H9 (cell line): Measurements from ENCODE around the gene CPXM1. TPM values are rescaled to one million over a fixed set of nuclear protein-coding genes. Genes with fewer than 3 reads are reported as not detected.
A peak's percentile ranks its signal among the peaks of the same experiment; 100 is the strongest.

ENCODE experiments used
- DNase-seq: peaks from one replicate; pipeline ENCODE4 v3.0.0-alpha.2; 2017
- H2AFZ ChIP-seq: one replicate; pipeline ENCODE4 v1.6.1; 2013; ENCODE audit warnings: mild to moderate bottlenecking, low read length, control low read depth, moderate library complexity
- H2AK5ac ChIP-seq: 2 replicates; pipeline ENCODE4 v1.6.1; 2013; ENCODE audit warnings: low read length, control low read depth, mixed read lengths; ENCODE audit not compliant: insufficient read length
- H2BK120ac ChIP-seq: one replicate; pipeline ENCODE4 v1.6.1; 2013; ENCODE audit warnings: low read depth, mild to moderate bottlenecking, low read length, control low read depth, inconsistent platforms; ENCODE audit not compliant: poor library complexity, severe bottlenecking
- H2BK12ac ChIP-seq: 2 replicates; pipeline ENCODE4 v1.6.1; 2013; ENCODE audit warnings: low read length, control low read depth, mixed read lengths, low read depth; ENCODE audit not compliant: insufficient read length
- H2BK15ac ChIP-seq: 2 replicates; pipeline ENCODE4 v1.6.1; 2013; ENCODE audit warnings: low read depth, low read length, control low read depth
- H2BK20ac ChIP-seq: one replicate; pipeline ENCODE4 v1.6.1; 2013; ENCODE audit warnings: low read depth, mild to moderate bottlenecking, low read length, control low read depth, inconsistent platforms; ENCODE audit not compliant: poor library complexity, severe bottlenecking
- H2BK5ac ChIP-seq: 2 replicates; pipeline ENCODE4 v1.6.1; 2013; ENCODE audit warnings: low read length, control low read depth, mixed read lengths; ENCODE audit not compliant: insufficient read length
- H3K14ac ChIP-seq: 2 replicates; pipeline ENCODE4 v1.6.1; 2013; ENCODE audit warnings: low read length, control low read depth; ENCODE audit not compliant: insufficient read depth
- H3K18ac ChIP-seq: 2 replicates; pipeline ENCODE4 v1.6.1; 2013; ENCODE audit warnings: low read depth, mild to moderate bottlenecking, mixed read lengths, low read length, control low read depth; ENCODE audit not compliant: insufficient read length
- H3K23ac ChIP-seq: 2 replicates; pipeline ENCODE4 v1.6.1; 2013; ENCODE audit warnings: low read length, control low read depth, mixed read lengths, low read depth; ENCODE audit not compliant: insufficient read length
- H3K23me2 ChIP-seq: 2 replicates; pipeline ENCODE4 v1.6.1; 2013; ENCODE audit warnings: low read depth, mild to moderate bottlenecking, mixed read lengths, low read length, control low read depth; ENCODE audit not compliant: insufficient read length, poor library complexity, severe bottlenecking
- H3K27ac ChIP-seq: 2 replicates; pipeline ENCODE4 v1.5.1; 2013; ENCODE audit warnings: low read length, control low read depth, mixed read lengths, low read depth; ENCODE audit not compliant: insufficient read length
- H3K27me3 ChIP-seq: 2 replicates; pipeline ENCODE4 v1.6.1; 2013; ENCODE audit warnings: low read length, control low read depth, inconsistent platforms; ENCODE audit not compliant: insufficient read depth
- H3K4ac ChIP-seq: 2 replicates; pipeline ENCODE4 v1.6.1; 2013; ENCODE audit warnings: low read depth, mild to moderate bottlenecking, control low read depth, inconsistent platforms, low read length, moderate library complexity
- H3K4me1 ChIP-seq: 2 replicates; pipeline ENCODE4 v1.6.1; 2013; ENCODE audit warnings: low read length, control low read depth, inconsistent platforms; ENCODE audit not compliant: insufficient read depth
- H3K4me2 ChIP-seq: 2 replicates; pipeline ENCODE4 v1.6.1; 2013; ENCODE audit warnings: low read length, control low read depth, mixed read lengths; ENCODE audit not compliant: insufficient read length, insufficient read depth
- H3K56ac ChIP-seq: 2 replicates; pipeline ENCODE4 v1.6.1; 2013; ENCODE audit warnings: low read depth, mild to moderate bottlenecking, mixed read lengths, low read length, control low read depth; ENCODE audit not compliant: insufficient read length
- H3K79me1 ChIP-seq: 2 replicates; pipeline ENCODE4 v1.6.1; 2013; ENCODE audit warnings: low read depth, mild to moderate bottlenecking, moderate library complexity, low read length, control low read depth, inconsistent platforms; ENCODE audit not compliant: insufficient read depth, poor library complexity, severe bottlenecking
- H3K79me2 ChIP-seq: 2 replicates; pipeline ENCODE4 v1.6.1; 2013; ENCODE audit warnings: low read length, control low read depth, inconsistent platforms; ENCODE audit not compliant: insufficient read depth
- H3K9ac ChIP-seq: 2 replicates; pipeline ENCODE4 v1.6.1; 2013; ENCODE audit warnings: low read length, control low read depth, mixed read lengths; ENCODE audit not compliant: insufficient read length; ENCODE audit errors: extremely low read depth
- H3K9me3 ChIP-seq: one replicate; pipeline ENCODE4 v1.6.1; 2013; ENCODE audit warnings: low read depth, low read length, inconsistent platforms; ENCODE audit not compliant: control insufficient read depth
- H3T11ph ChIP-seq: one replicate; pipeline ENCODE4 v1.6.1; 2013; ENCODE audit warnings: mild to moderate bottlenecking, low read length, control low read depth, inconsistent platforms
- H4K20me1 ChIP-seq: one replicate; pipeline ENCODE4 v1.6.1; 2013; ENCODE audit not compliant: control insufficient read depth, insufficient read length, insufficient read depth
- H4K5ac ChIP-seq: 2 replicates; pipeline ENCODE4 v1.6.1; 2013; ENCODE audit warnings: low read depth, mild to moderate bottlenecking, mixed read lengths, low read length, control low read depth; ENCODE audit not compliant: insufficient read length
- H4K8ac ChIP-seq: replicated peaks from 2 replicates; pipeline ENCODE4 v1.6.1; 2013; ENCODE audit warnings: low read length, control low read depth, mixed read lengths, low read depth; ENCODE audit not compliant: insufficient read length
- H4K91ac ChIP-seq: 2 replicates; pipeline ENCODE4 v1.6.1; 2013; ENCODE audit warnings: low read depth, mild to moderate bottlenecking, moderate library complexity, mixed read lengths, low read length, control low read depth; ENCODE audit not compliant: insufficient read length
- H3K27ac Mint-ChIP-seq, 3 experiments: 2 replicates in 2 of 3; 3 replicates in 1 of 3; pipeline ENCODE4 v1.8.0; 2020 to 2021; ENCODE audit warnings: mixed read lengths in 3 of 3, mild to moderate bottlenecking in 1 of 3, moderate library complexity in 1 of 3
- H3K27me3 Mint-ChIP-seq: 2 replicates; pipeline ENCODE4 v1.8.0; 2021; ENCODE audit warnings: low read depth, mild to moderate bottlenecking, moderate library complexity, mixed read lengths
- H3K36me3 Mint-ChIP-seq, 3 experiments: 2 replicates in 2 of 3; 3 replicates in 1 of 3; pipeline ENCODE4 v1.8.0; 2020 to 2021; ENCODE audit warnings: low read depth in 3 of 3, mixed read lengths in 3 of 3; ENCODE audit not compliant: insufficient read depth in 1 of 3
- H3K4me1 Mint-ChIP-seq, 2 experiments: 2 replicates each; pipeline ENCODE4 v1.8.0; 2020; ENCODE audit warnings: mixed read lengths in 2 of 2
- H3K4me3 Mint-ChIP-seq, 2 experiments: 2 replicates in 1 of 2; 3 replicates in 1 of 2; pipeline ENCODE4 v1.8.0; 2020 to 2021; ENCODE audit warnings: mild to moderate bottlenecking in 2 of 2, mixed read lengths in 2 of 2, moderate library complexity in 1 of 2
- H3K9me3 Mint-ChIP-seq, 2 experiments: 2 replicates in 1 of 2; 3 replicates in 1 of 2; pipeline ENCODE4 v1.8.0; 2020; ENCODE audit warnings: mild to moderate bottlenecking in 2 of 2, mixed read lengths in 2 of 2, moderate library complexity in 1 of 2
- WGBS: extraction: QIAGEN DNeasy Blood & Tissue Kit; methylation state at CpG from one replicate; pipeline ENCODE4 v1.1.7; 2013; ENCODE audit warnings: missing lambda C conversion rate, low lambda C conversion rate, mixed read lengths; ENCODE audit not compliant: insufficient read length; ENCODE audit errors: extremely low coverage; 5-methylcytosine and 5-hydroxymethylcytosine counted together
- total RNA-seq: library from RNA; stranded (reverse); gene quantifications from 2 replicates; pipeline ENCODE4 v1.2.1, GENCODE V29; 2021
- TF ChIP-seq, protein P1 (sequence below): fragments of 200-600 bp; sonication (generic); conservative IDR thresholded peaks from 3 replicates; pipeline ENCODE4 v1.8.0; 2021; ENCODE audit warnings: antibody characterized with exemption, mild to moderate bottlenecking

CPXM1 gene
- total RNA-seq, 1 experiment from 2014 or later, result 69.0 TPM

DNA sequence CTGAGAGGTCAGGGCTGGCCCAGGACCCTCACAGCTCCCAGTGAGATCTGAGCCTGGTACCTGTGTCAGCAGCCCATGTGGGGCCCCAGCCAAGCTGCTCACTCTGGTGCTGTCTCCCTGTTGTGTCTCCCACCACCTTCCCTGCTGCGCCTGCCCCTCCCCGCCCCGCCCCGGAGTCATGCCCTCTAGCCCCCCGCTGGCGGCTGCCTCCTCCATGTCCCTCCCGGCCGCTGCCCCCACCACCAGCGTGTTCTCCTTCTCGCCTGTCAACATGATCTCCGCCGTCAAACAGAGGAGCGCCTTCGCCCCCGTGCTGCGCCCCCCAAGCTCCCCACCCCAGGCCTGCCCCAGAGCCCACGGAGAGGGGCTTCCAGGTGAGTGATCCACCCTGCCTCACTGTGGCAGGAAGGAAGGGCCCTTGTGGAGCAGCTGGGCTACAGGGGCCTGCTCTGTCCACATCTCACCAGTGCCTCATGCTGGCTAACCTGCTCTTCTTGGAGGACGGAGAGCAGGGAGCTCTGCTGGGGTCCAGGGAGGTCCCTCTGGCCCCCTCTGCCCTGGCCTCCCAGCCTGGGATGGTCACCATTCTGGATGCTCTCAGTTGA, 44.9 kb downstream of the CPXM1 start:
- H3K14ac ChIP-seq, result no peak overlapping the region
- no peak overlapping the region for H4K5ac ChIP-seq
- H3K79me1 ChIP-seq, result no peaks in the 10 kb centered on the region
- peaks cover 15% of the 10 kb centered on the region; the same call in 1 of the 2 replicates for H3K27me3 ChIP-seq
- no peak overlapping the region for H4K8ac ChIP-seq
- H2BK120ac ChIP-seq, result no peak overlapping the region
- H3K27me3 Mint-ChIP-seq, result peaks cover 56% of the 10 kb centered on the region
- H3K36me3 Mint-ChIP-seq, result no peaks in the 10 kb centered on the region; a peak in 1 of 7 replicates
- peaks cover 23% of the 10 kb centered on the region for H3K23me2 ChIP-seq
- no CpG with 5 or more reads among the region's 18 CpGs for WGBS
- no peak overlapping the region for H2BK12ac ChIP-seq
- no peak overlapping the region for H3K56ac ChIP-seq
- no peak overlapping the region for H3K23ac ChIP-seq
- H3K4me3 Mint-ChIP-seq, result no peak overlapping the region
- H3K4ac ChIP-seq, result no peak overlapping the region
- no peak overlapping the region for H3K18ac ChIP-seq
- H2AFZ ChIP-seq, result no peak overlapping the region
- TF ChIP-seq, protein P1, sequence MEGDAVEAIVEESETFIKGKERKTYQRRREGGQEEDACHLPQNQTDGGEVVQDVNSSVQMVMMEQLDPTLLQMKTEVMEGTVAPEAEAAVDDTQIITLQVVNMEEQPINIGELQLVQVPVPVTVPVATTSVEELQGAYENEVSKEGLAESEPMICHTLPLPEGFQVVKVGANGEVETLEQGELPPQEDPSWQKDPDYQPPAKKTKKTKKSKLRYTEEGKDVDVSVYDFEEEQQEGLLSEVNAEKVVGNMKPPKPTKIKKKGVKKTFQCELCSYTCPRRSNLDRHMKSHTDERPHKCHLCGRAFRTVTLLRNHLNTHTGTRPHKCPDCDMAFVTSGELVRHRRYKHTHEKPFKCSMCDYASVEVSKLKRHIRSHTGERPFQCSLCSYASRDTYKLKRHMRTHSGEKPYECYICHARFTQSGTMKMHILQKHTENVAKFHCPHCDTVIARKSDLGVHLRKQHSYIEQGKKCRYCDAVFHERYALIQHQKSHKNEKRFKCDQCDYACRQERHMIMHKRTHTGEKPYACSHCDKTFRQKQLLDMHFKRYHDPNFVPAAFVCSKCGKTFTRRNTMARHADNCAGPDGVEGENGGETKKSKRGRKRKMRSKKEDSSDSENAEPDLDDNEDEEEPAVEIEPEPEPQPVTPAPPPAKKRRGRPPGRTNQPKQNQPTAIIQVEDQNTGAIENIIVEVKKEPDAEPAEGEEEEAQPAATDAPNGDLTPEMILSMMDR, result no peak
- H3K9ac ChIP-seq, result no peak overlapping the region
- H3K27ac ChIP-seq, result no peak overlapping the region
- H2BK20ac ChIP-seq, result no peak overlapping the region
- H3K79me2 ChIP-seq, result no peaks in the 10 kb centered on the region
- no peaks in the 10 kb centered on the region for H4K20me1 ChIP-seq
- H3K4me2 ChIP-seq, result no peak overlapping the region
- H3K4me1 ChIP-seq, result no peaks in the 10 kb centered on the region
- no peaks in the 10 kb centered on the region for H3K9me3 ChIP-seq
- peak overlapping the region in 1 of 3 experiments; percentile 86; a peak in 1 of 7 replicates for H3K27ac Mint-ChIP-seq
- H4K91ac ChIP-seq, result no peak overlapping the region
- no peak overlapping the region for H2BK5ac ChIP-seq
- no peak overlapping the region for H3T11ph ChIP-seq
- H3K9me3 Mint-ChIP-seq, result no peaks in the 10 kb centered on the region
- H3K4me1 Mint-ChIP-seq, result peaks cover 23 to 43% of the 10 kb centered on the region in 2 experiments
- no peak overlapping the region for H2BK15ac ChIP-seq
- no peak for DNase-seq
- no peak overlapping the region for H2AK5ac ChIP-seq
